Measurements from ENCODE around the gene GIPC1.

GRCh38 chr19:14519860-14520407 is 24.0 kb upstream of the GIPC1 start:
- TF ChIP-seq EZH2phosphoT487 (IDR thresholded peaks at IDR 0.05; ENCODE audit: insufficient read depth, low read depth) (no peak), EZH2 (IDR thresholded peaks at IDR 0.05; ENCODE audit: insufficient read depth, poor library complexity, severe bottlenecking) (no peak)
